HG03469 (cell line): ENCODE data around the gene INF2.
"Not testable (repeated sequence)": the region's sequence is repeated elsewhere in the genome, so short reads cannot be mapped to it uniquely, and the experiment has no call there.

ENCODE experiments used
- ATAC-seq: cut with Tn5 transposase; IDR thresholded peaks from one replicate; pipeline ENCODE4 v1.9.1; 2021; ENCODE audit warnings: mild to moderate bottlenecking, moderate library complexity, moderate number of reproducible peaks; ENCODE audit not compliant: unreplicated experiment

The INF2 gene

GRCh38 chr14:104656014-104656714 is 33.3 kb upstream of the INF2 start:
- ATAC-seq = no peak

DNA sequence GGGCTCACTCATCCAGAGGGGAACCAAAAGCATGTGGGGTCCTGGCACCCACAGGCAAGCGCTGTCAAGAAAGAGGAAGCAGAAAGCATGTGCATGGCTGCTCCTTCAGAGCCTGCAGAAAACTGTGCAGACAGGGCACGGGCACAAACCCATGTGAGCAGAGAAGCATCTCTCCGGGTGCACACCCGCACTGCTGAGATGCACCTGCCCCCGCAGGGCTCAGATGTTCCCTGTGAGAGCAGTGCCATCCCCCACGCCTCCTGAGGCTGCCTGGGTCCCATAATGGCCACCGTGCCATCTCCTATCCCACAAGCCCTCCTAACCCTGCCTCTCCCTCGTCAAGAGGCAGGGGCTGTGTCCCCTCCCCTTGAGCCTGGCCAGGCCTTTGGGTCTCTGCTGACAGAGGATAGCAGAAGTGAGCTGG is 32.3 kb upstream of the INF2 start:
- ATAC-seq = peak; percentile 35

GRCh38 chr14:104657563-104658324 is 31.7 kb upstream of the INF2 start:
- no peak for ATAC-seq

DNA sequence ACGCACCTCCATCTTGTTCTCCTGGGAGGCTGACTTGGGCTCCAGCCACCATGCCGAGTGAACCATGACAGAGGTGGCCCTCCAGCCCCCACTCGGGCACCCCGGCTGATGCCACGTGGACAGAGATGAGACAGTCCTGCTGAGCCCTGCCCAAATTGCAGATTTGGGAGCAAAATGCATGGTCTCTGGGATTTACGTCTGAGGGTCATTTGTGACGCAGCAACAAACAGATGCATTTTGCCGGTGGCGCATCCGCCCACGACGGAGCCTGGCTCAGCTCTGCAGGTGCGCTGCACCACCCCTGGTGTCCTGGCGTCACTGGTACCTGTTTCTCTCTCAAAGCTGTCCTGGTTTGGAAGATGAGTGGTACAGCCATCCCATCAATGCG is 31.1 kb upstream of the INF2 start:
- ATAC-seq = no peak

GRCh38 chr14:104659146-104659545 is 30.3 kb upstream of the INF2 start:
- ATAC-seq = no peak

GRCh38 chr14:104659764-104660523 is 29.5 kb upstream of the INF2 start:
- no peak for ATAC-seq

DNA sequence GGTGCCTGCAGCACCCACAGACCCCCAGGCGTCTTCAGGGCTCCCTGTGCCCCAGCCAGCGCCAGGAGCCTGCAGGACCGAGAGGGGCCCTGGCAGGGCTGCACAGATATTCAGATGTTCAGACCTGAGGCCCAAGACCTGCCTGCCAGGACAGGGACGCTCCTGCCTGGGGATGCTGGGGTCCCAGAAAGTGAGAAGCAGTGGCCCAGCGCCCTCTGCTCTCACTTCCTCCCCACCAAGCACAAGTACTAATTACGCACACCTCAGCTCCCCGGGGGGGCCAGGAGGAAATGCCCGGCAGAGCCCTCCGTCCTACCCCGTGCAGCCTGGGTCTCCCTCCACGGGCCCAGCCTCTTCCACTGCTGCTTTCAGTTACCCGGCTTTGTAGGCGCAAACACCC is 28.8 kb upstream of the INF2 start:
- no peak for ATAC-seq

- no peak for ATAC-seq
Measured at GRCh38 chr14:104661086-104661485, 28.3 kb upstream of the INF2 start.

GRCh38 chr14:104661528-104662157 is 27.8 kb upstream of the INF2 start:
- not testable (repeated sequence) for ATAC-seq

GRCh38 chr14:104662472-104662871 is 26.9 kb upstream of the INF2 start:
- ATAC-seq = not testable (repeated sequence)

DNA sequence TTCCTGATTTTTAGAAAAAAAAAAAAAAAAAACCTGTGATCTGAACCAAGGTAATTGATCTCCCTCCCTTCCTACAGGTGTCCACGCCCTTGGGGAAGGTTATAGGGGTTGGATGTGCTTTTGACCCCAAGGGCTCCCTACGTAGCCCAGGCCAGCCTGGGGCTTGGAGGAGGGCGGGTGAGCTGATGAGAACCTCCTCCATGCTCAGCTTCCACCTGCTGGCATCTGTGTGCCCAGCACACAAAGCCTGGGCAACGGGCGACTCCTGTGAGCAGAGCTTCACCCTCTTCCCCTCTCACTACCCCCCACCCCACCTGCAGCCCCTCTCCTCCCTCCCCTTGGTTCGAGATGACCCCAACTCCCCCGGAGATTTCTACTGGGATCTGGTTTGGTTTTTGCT is 25.3 kb upstream of the INF2 start:
- ATAC-seq = no peak

GRCh38 chr14:104664588-104664987 is 24.8 kb upstream of the INF2 start:
- ATAC-seq = no peak

DNA sequence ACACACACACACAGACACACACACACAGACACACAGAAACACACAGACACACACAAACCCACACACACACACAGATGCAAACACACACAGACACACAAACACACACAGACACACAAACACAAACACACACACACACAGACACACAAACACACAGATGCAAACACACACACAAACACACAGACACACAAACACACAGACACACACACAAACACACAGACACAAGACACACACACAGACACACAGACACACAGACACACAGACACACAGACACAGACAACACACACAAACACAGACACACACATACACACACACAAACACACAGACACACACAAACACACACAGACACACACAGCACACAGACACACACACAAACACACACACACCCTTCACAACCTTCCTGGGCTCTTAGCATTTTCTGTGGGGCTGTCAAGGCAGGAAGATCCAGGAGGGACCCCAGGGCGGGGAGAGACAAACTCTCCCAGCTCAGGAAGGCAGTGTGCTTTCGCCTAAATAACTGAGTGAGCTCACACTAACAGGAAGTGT is 24.2 kb upstream of the INF2 start:
- ATAC-seq = no peak

GRCh38 chr14:104665657-104666522 is 23.5 kb upstream of the INF2 start:
- no peak for ATAC-seq

DNA sequence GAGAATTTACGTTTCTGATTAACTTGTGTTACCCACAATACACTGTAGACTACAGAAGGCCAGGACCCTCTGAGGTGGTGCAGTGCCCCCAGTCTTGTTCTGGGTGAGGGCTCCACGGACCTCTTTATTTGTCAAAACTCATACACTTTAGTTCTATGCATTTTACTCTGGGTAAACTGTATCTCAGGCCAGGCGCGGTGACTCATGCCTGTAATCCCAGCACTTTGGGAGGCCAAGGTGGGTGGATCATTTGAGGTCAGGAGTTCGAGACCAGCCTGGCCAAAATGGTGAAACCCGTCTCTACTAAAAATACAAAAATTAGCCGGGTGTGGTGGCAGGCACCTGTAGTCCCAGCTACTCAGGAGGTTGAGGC is 22.9 kb upstream of the INF2 start:
- not testable (repeated sequence) for ATAC-seq

DNA sequence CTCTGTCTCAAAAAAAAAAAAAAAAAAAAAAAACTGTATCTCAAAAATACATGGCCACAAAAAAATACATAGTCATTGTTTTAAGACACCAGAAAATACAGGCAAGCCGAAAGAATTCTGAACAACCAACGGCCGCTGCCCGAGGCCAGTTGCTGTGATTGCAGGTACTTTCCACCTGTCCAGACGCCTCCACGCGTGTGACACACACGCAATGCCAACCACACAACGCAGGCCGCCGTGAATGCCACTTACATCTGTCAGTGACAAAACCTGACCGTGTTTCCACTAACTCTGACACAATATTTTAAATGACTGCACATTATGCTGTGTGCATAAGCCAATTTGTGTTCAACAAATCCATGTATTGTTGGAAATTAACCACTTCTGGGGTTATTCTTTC is 22.4 kb upstream of the INF2 start:
- ATAC-seq = no peak

- ATAC-seq = no peak
Measured at GRCh38 chr14:104669697-104670096, 19.7 kb upstream of the INF2 start.

DNA sequence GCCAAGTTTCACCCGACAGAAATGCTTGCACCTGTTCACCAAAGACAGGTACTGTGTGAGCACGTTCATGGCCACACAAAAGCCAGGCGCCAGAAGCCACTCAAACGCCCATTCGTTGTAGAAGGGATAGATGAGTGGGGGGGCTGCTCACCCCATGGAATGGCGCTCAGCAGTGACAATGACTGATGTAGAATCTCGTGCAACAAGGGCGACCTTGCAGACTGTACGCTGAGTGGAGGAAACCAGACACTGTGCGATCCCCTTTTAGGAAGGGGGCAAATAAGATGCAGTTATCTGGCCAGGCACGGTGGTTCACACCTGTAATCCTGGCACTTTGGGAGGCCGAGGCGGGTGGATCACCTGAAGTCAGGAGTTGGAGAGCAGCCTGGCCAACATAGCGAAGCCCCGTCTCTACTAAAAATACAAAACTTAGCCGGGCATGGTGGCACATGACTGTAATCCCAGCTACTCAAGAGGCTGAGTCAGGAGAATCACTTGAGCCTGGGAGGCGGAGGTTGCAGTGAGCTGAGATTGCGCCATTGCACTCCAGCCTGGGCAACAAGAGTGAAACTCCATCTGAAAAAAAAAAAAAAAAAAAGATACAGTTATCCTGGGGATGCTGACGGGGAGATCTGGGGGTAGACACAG is 18.0 kb upstream of the INF2 start:
- ATAC-seq = not testable (repeated sequence)

DNA sequence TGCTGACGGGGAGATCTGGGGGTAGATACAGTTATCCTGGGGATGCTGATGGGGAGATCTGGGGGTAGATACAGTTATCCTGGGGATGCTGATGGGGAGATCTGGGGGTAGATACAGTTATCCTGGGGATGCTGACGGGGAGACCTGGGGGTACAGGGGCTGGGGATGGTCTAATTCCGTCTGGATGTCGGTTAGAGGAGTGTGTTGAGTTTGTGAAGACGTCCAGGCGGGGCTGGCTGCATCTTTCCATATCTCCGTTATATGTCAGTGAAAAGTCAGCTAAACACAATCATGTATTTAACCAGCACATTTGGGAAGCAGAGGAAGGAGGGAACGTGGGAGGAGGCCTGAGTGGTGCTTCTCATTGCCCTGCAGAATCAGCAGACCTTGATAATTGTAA is 17.3 kb upstream of the INF2 start:
- ATAC-seq = not testable (repeated sequence)

DNA sequence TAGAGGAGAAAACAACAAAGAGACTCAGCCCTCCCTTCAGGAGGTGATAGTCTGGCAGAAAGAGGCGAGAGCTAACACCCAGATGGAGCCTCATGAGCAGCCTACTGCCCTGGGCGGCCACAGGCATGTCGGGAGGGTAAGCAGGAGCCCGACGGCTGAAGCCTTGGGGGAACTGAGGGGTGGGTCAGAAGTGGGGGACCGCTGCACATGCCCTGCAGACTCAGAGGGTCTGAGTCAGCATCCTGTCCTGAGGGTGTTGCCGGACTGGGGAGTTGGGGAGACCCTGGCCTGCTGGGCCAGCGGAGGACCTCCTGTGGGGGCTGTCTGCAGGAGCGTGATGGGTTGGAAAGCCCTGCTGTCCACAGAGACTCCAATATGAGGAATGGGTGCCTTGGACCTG is 15.9 kb upstream of the INF2 start:
- no peak for ATAC-seq
